Common myeloid progenitor, CD34-positive (primary cell): ENCODE results near the gene SUGCT.

ENCODE experiments used
- CTCF ChIA-PET: fragments of 350-600 bp; sonication (Branson Sonifier 250); formaldehyde crosslinking; loops from one replicate; lab custom pipeline; 2021; ENCODE audit warnings: antibody characterized with exemption; lab: Charles Lee
- POLR2A ChIA-PET: fragments of 350-600 bp; sonication (Branson Sonifier 250); formaldehyde crosslinking; loops from one replicate; lab custom pipeline; 2021; ENCODE audit warnings: antibody characterized with exemption; lab: Charles Lee
- DNase-seq, 3 donors: peaks; one replicate each; pipeline versions ENCODE4 v3.0.0 to v3.0.0-alpha.2; 2013
- H3K27ac ChIP-seq, 2 experiments: 1 replicate in 1 of 2; 2 replicates in 1 of 2; pipeline ENCODE4 v1.7.0; 2013; ENCODE audit warnings: inconsistent platforms in 2 of 2, low read length in 2 of 2, mild to moderate bottlenecking in 2 of 2, low read depth in 1 of 2, moderate library complexity in 1 of 2; ENCODE audit not compliant: severe bottlenecking in 2 of 2, insufficient read depth in 1 of 2, poor library complexity in 1 of 2
- H3K27me3 ChIP-seq, 5 experiments: replicated peaks in 2 of 5; 1 replicate in 3 of 5; 2 replicates in 2 of 5; pipeline versions ENCODE4 v1.6.1 to v1.7.0; 2013; ENCODE audit warnings: low read length in 4 of 5, mild to moderate bottlenecking in 2 of 5, moderate library complexity in 2 of 5, inconsistent platforms in 1 of 5; ENCODE audit not compliant: insufficient read depth in 5 of 5, control insufficient read depth in 4 of 5
- H3K36me3 ChIP-seq, 4 experiments: 1 replicate in 2 of 4; 2 replicates in 2 of 4; pipeline versions ENCODE4 v1.6.1 to v1.7.0; 2013; ENCODE audit warnings: low read length in 3 of 4, control low read depth in 1 of 4, mild to moderate bottlenecking in 1 of 4; ENCODE audit not compliant: control insufficient read depth in 4 of 4, insufficient read depth in 4 of 4
- H3K4me1 ChIP-seq, 4 experiments: 1 replicate in 3 of 4; 2 replicates in 1 of 4; pipeline versions ENCODE4 v1.6.1 to v1.7.1; 2013; ENCODE audit warnings: low read length in 3 of 4, mild to moderate bottlenecking in 3 of 4, control low read depth in 1 of 4, inconsistent platforms in 1 of 4, moderate library complexity in 1 of 4; ENCODE audit not compliant: control insufficient read depth in 4 of 4, insufficient read depth in 4 of 4; ENCODE audit errors: control extremely low read depth in 1 of 4
- H3K4me3 ChIP-seq, 7 experiments: 1 replicate in 4 of 7; 2 replicates in 3 of 7; pipeline versions ENCODE4 v1.5.1 to v1.7.0; 2013; ENCODE audit warnings: mild to moderate bottlenecking in 7 of 7, low read length in 6 of 7, moderate library complexity in 6 of 7, inconsistent platforms in 2 of 7, low read depth in 2 of 7, control low read depth in 1 of 7; ENCODE audit not compliant: insufficient read depth in 4 of 7, control insufficient read depth in 1 of 7; ENCODE audit errors: extremely low read depth in 1 of 7
- H3K9me3 ChIP-seq, 5 experiments: 1 replicate in 4 of 5; 2 replicates in 1 of 5; pipeline versions ENCODE4 v1.6.1 to v1.7.1; 2013; ENCODE audit warnings: low read length in 4 of 5, mild to moderate bottlenecking in 2 of 5, inconsistent platforms in 1 of 5, low read depth in 1 of 5, moderate library complexity in 1 of 5; ENCODE audit not compliant: control insufficient read depth in 4 of 5, insufficient read depth in 2 of 5; ENCODE audit errors: control extremely low read depth in 1 of 5
- WGBS: methylation state at CpG from one replicate; pipeline ENCODE4 v1.1.5; 2013; ENCODE audit not compliant: insufficient coverage; 5-methylcytosine and 5-hydroxymethylcytosine counted together

Gene SUGCT

DNA sequence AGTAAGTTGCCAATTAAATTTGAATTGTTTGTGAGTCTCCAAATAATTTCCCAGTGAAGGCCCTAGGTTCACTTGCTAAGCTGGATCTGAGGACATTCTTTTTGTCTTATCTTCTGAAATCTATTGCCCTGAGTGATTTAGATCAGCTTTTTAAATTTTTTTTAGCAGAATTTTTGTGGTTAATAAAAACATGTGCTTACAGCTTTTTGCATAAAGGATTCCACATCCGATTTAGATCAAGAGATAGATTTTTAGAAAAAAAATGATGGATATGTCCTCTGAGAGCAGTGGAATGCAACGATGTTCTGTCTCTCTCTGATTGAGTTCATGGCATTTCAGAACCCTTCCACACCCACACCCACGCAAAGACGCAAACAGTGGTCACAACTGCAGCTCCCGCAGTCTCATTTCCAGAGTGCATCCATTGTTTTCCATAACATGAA, 358.8 kb downstream of the SUGCT start:
- Histone ChIP-seq H3K4me1 (peaks cover 0 to 5% (median 0%) of the 10 kb centered on the region in 4 experiments), H3K36me3 (no peaks in the 10 kb centered on the region), H3K4me3 (no peak overlapping the region), H3K27ac (no peak overlapping the region), H3K9me3 (peaks cover 0 to 3% (median 0%) of the 10 kb centered on the region in 5 experiments), H3K27me3 (no peaks in the 10 kb centered on the region)
- no peak for DNase-seq
- ChIA-PET POLR2A (no interaction called here), CTCF (interaction anchor here (0.6 to 1.2 kb wide), 2 partner anchors 72 to 85 kb away, joined by 3 read pairs; no protein-coding TSS in a partner anchor)
- WGBS, result 100% methylated on average over 3 of the region's 5 CpGs

DNA sequence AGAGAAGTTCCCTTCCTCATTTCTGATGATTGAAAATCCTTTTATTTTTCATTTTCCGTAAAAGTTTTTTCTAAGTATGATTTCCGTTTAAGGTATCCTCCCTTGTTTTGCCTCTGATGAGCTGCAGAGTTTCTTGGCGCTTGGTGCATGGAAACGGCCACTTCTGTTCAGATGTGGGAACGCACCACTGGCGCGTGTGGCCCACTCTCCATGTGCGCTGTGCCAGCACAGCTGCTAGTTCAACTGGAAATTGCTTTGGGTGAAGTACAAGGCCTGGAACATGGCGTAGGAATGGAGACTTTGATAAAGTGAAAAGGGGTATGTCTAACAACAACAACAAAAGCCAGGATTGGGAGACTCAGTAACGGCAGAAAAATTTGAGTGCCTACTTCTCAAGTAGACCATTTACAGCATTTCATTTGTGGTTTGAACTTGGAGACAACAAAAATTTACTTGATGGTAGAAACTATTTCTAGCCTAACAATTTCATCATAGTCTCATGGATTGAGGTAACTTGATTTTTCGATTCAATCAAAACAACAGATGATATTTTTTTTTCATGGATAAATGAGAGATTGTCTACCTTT, 364.2 kb downstream of the SUGCT start:
- no peaks in the 10 kb centered on the region for H3K27me3 ChIP-seq
- no peaks in the 10 kb centered on the region for H3K36me3 ChIP-seq
- POLR2A ChIA-PET, result no interaction called here
- no peak for DNase-seq
- 97% methylated on average over 9 of the region's 11 CpGs for WGBS
- no peak overlapping the region for H3K27ac ChIP-seq
- peaks cover 0 to 6% (median 0%) of the 10 kb centered on the region in 5 experiments for H3K9me3 ChIP-seq
- peaks cover 0 to 5% (median 2%) of the 10 kb centered on the region in 4 experiments for H3K4me1 ChIP-seq
- CTCF ChIA-PET, result no interaction called here
- H3K4me3 ChIP-seq, result no peak overlapping the region

DNA sequence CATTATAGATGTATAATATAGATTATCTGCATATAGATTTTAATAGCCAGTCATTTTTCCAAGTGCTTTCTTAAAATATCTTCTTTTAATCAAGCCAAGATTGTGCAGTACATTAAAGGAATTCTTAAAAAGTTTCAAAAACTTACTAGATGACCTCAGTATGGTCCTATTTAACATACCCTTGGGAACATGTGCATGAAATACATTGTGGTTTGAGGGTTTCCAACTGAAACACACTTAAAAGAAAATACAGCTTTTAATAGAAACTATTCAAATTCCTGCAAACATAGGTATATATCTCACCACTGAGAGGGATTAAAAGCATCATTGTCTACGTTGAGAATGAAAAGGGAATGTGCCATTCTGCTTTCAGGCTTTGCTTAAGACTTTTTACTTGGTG, 364.9 kb downstream of the SUGCT start:
- Histone ChIP-seq H3K27me3 (no peaks in the 10 kb centered on the region), H3K9me3 (peaks cover 0 to 6% (median 3%) of the 10 kb centered on the region in 5 experiments), H3K36me3 (no peaks in the 10 kb centered on the region), H3K4me3 (no peak overlapping the region), H3K27ac (no peak overlapping the region), H3K4me1 (peaks cover 0 to 5% (median 2%) of the 10 kb centered on the region in 4 experiments)
- peak in 1 of 3 donors; percentile 10 for DNase-seq
- ChIA-PET POLR2A (no interaction called here), CTCF (no interaction called here)
- no CpG with 5 or more reads among the region's 1 CpG for WGBS

DNA sequence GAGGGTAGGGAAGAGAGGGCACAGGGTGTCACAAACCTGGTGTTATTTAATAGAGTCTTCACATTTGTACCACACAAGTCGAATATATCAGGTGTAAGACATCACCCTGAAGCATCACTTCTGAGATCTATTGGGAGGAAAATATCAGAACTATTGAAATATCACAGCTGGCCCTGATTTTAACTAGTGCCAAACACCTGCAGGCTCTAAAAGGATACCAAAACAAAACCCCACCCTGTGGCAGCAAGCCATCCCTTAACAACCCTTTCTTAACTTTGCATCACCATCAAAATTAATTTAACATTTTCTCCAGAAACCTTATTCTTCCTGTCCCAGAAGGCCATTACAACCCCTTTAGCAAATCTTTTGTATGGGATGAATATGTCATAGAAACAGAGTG, 365.4 kb downstream of the SUGCT start:
- WGBS, result no CpG with 5 or more reads among the region's 1 CpG
- POLR2A ChIA-PET, result interaction anchor here (0.6 kb wide), 1 partner anchor 104 kb away, joined by 4 read pairs; no protein-coding TSS in a partner anchor
- H3K4me1 ChIP-seq, result peaks cover 0 to 5% (median 2%) of the 10 kb centered on the region in 4 experiments
- CTCF ChIA-PET, result no interaction called here
- H3K4me3 ChIP-seq, result no peak overlapping the region
- H3K27ac ChIP-seq, result no peak overlapping the region
- H3K9me3 ChIP-seq, result peaks cover 0 to 6% (median 4%) of the 10 kb centered on the region in 5 experiments
- no peaks in the 10 kb centered on the region for H3K27me3 ChIP-seq
- no peaks in the 10 kb centered on the region for H3K36me3 ChIP-seq
- DNase-seq, result no peak

DNA sequence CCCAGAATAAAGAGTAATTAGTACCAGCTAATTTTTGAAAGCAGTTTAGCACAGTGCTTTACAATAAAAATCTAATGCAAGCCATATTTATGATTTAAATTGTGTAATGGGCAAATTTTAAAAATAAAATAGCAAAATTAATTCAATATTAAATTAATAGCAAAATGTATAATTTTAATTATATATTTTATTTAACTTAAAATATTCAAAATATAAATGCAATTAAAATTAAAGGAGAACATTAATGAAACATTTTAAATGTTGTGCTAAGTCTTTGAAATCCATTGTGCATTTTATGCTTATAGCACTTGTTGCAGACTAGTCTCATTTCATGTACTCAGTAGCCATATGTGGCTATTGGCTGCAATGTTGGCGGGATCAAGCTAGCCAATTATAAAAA, 367.6 kb downstream of the SUGCT start:
- Histone ChIP-seq H3K9me3 (peaks cover 0 to 14% (median 4%) of the 10 kb centered on the region in 5 experiments), H3K27ac (no peak overlapping the region), H3K27me3 (no peaks in the 10 kb centered on the region), H3K36me3 (no peaks in the 10 kb centered on the region), H3K4me1 (peaks cover 0 to 5% (median 2%) of the 10 kb centered on the region in 4 experiments), H3K4me3 (no peak overlapping the region)
- POLR2A ChIA-PET, result no interaction called here
- WGBS, result no CpG with 5 or more reads among the region's 1 CpG
- CTCF ChIA-PET, result no interaction called here
- no peak for DNase-seq

DNA sequence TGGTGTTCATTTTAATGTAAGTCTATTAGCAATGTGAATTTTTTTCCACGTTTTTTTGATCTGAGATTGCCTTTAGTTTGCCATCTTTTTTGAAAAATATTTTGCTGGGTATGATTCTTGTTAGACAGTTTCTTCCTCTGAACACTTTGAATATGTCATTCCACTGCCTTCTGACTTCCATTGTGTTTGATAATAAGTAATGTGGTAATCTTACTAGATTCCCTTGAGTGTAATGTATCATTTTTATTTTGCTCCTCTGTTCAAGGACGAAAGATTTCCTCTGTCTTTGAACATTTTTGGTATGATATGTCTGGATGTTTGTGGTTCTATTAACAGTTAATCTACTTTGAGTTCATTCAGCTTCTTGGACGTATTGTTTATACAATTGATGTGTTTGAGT, 371.4 kb downstream of the SUGCT start:
- peak in 2 of 3 donors; percentile 14 to 24 for DNase-seq
- H3K4me3 ChIP-seq, result no peak overlapping the region
- H3K27me3 ChIP-seq, result no peaks in the 10 kb centered on the region
- POLR2A ChIA-PET, result no interaction called here
- no peak overlapping the region for H3K27ac ChIP-seq
- CTCF ChIA-PET, result interaction anchor here (0.8 to 0.9 kb wide), 2 partner anchors 23 to 95 kb away, joined by 3 read pairs; no protein-coding TSS in a partner anchor
- 100% methylated on average over 1 of the region's 3 CpGs for WGBS
- H3K9me3 ChIP-seq, result peaks cover 0 to 21% (median 5%) of the 10 kb centered on the region in 5 experiments
- no peaks in the 10 kb centered on the region for H3K4me1 ChIP-seq
- no peaks in the 10 kb centered on the region for H3K36me3 ChIP-seq

DNA sequence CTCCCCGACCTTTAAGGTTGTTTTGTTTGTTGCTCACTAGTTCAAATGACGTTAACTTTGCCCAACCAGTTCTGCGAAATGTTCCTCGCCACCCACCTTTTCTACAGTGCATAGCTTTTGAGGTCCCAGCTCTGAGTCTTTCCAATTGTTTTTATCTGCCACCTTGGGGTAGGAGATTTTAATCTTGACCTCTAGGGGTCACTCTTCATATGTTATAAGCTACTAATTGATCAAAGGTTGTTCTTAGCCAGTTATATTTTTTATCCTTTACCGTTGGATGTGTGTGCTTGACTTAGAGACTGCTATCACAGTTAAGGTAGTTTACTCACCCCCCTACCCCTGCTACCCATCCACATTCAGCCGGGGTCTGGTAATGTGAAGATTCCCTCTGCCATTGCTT, 372.4 kb downstream of the SUGCT start:
- Histone ChIP-seq H3K27me3 (no peaks in the 10 kb centered on the region), H3K27ac (no peak overlapping the region), H3K4me3 (no peak overlapping the region), H3K9me3 (peaks cover 0 to 21% (median 5%) of the 10 kb centered on the region in 5 experiments), H3K4me1 (no peaks in the 10 kb centered on the region), H3K36me3 (no peaks in the 10 kb centered on the region)
- peak in 1 of 3 donors; percentile 12 for DNase-seq
- 94% methylated on average over 3 of the region's 6 CpGs for WGBS
- CTCF ChIA-PET, result no interaction called here
- POLR2A ChIA-PET, result no interaction called here
